NB4 (cell line): ENCODE measurements around the gene PSMA4.

Experiments used
- DNase-seq: peaks from one replicate; pipeline ENCODE4 v3.0.0; 2010; ENCODE audit warnings: low read depth
- H3K4me3 ChIP-seq: one replicate; pipeline ENCODE4 v1.5.1; 2011; ENCODE audit warnings: mild to moderate bottlenecking, low read depth, low read length, moderate library complexity
- CTCF ChIP-seq: IDR thresholded peaks from one replicate; pipeline ENCODE4 v1.5.1; 2012; ENCODE audit warnings: low read depth, low read length
- MAX ChIP-seq: IDR thresholded peaks from 2 replicates; pipeline ENCODE4 v1.6.1; 2011; ENCODE audit warnings: low read depth, low read length
- MYC ChIP-seq: IDR thresholded peaks from 2 replicates; pipeline ENCODE4 v1.6.1; 2011; ENCODE audit warnings: low read depth, low read length
- POLR2A ChIP-seq: IDR thresholded peaks from 2 replicates; pipeline ENCODE4 v1.6.1; 2011; ENCODE audit warnings: mild to moderate bottlenecking; ENCODE audit not compliant: insufficient read length; ENCODE audit errors: extremely low read depth

The PSMA4 gene

GRCh38 chr15:78561490-78561889 is 21.2 kb downstream of the PSMA4 start:
- no peak overlapping the region for H3K4me3 ChIP-seq
- DNase-seq, result no peak
- TF ChIP-seq MAX (no peak), POLR2A (no peak), MYC (no peak), CTCF (no peak)

GRCh38 chr15:78563092-78563491 is 22.8 kb downstream of the PSMA4 start:
- TF ChIP-seq MYC (no peak), MAX (no peak), POLR2A (no peak), CTCF (no peak)
- no peak overlapping the region for H3K4me3 ChIP-seq
- no peak for DNase-seq

GRCh38 chr15:78564743-78565096 is 24.5 kb downstream of the PSMA4 start:
- peak overlapping the region; percentile 34 for H3K4me3 ChIP-seq
- DNase-seq, result no peak
- TF ChIP-seq CTCF (no peak), MAX (no peak), MYC (no peak), POLR2A (no peak)

- peak; percentile 94 for DNase-seq
- H3K4me3 ChIP-seq, result peak within 1 kb of the TSS; percentile 65
- TF ChIP-seq POLR2A, result peak; percentile 81
- peak; percentile 36; the same call in 1 of the 2 replicates for TF ChIP-seq MYC
- no peak; the same call in none of the 2 replicates for TF ChIP-seq MAX
Observed at GRCh38 chr15:78565097-78565950, 25.1 kb downstream of the PSMA4 start, which contains the start of gene CHRNA5. Gene CHRNA5, plus strand, starts transcription at chr15:78565520. Its CDS starts 200 bp downstream, at chr15:78565720.

GRCh38 chr15:78565951-78566774 is 25.9 kb downstream of the PSMA4 start:
- TF ChIP-seq POLR2A (no peak), MYC (no peak), MAX (no peak), CTCF (no peak)
- DNase-seq, result peak; percentile 34
- peak overlapping the region; percentile 65 for H3K4me3 ChIP-seq

GRCh38 chr15:78567531-78567930 is 27.3 kb downstream of the PSMA4 start:
- TF ChIP-seq MAX (no peak), POLR2A (no peak)
- H3K4me3 ChIP-seq, result no peak overlapping the region
- DNase-seq, result no peak
